ENCODE measurements around the gene TMEM135. TPM values are rescaled to one million over a fixed set of nuclear protein-coding genes. Genes with fewer than 3 reads are reported as not detected.

TMEM135 gene
- total and polyA plus RNA-seq, 2 donors (not counting 1 experiment from before 2014, with no cell fraction given), result 2.7 to 19.5 TPM

GRCh38 chr11:87038235-87038977, 672 bp downstream of the TMEM135 start:
- DNase-seq, result no peak
- Histone ChIP-seq H3K4me1 (ENCODE audit: control insufficient read depth in 2 of 2, insufficient read depth in 2 of 2, low read length in 2 of 2) (peaks cover 25 to 27% of the 10 kb centered on the region in 2 donors), H3K9ac (ENCODE audit: low read length) (peak overlapping the region; percentile 77), H4K20me1 (ENCODE audit: control insufficient read depth, insufficient read depth, low read length, poor library complexity, severe bottlenecking) (no peaks in the 10 kb centered on the region), H3K36me3 (replicated peaks in 1 of 2; ENCODE audit: control extremely low read depth in 1 of 2, control insufficient read depth in 1 of 2, extremely low read depth in 1 of 2, insufficient read depth in 2 of 2, low read length in 1 of 2) (no peaks in the 10 kb centered on the region), H3K79me2 (ENCODE audit: control insufficient read depth, insufficient read depth, low read length) (peaks cover 32% of the 10 kb centered on the region), H3K4me2 (replicated peaks; ENCODE audit: low read depth, low read length, poor library complexity, severe bottlenecking) (peak overlapping the region; percentile 90), H3K27ac (ENCODE audit: low read length in 2 of 2) (peak overlapping the region; percentile 38 to 67), H3K4me3 (ENCODE audit: control extremely low read depth in 1 of 5, extremely low read depth in 1 of 5, insufficient read depth in 1 of 5, low read depth in 2 of 5, low read length in 4 of 5) (peak overlapping the region; percentile 72 to 88 (median 75)), H3K9me3 (ENCODE audit: control extremely low read depth in 1 of 3, control insufficient read depth in 2 of 3, insufficient read depth in 1 of 3, low read length in 2 of 3) (no peaks in the 10 kb centered on the region), H3K27me3 (replicated peaks in 1 of 4; ENCODE audit: control extremely low read depth in 1 of 4, control insufficient read depth in 3 of 4, insufficient read depth in 4 of 4, low read length in 3 of 4) (no peaks in the 10 kb centered on the region), H2AFZ (ENCODE audit: insufficient read depth, low read depth, low read length, poor library complexity, severe bottlenecking) (peak overlapping the region; percentile 100)
- H3K4me1 Mint-ChIP-seq, result peaks cover 30% of the 10 kb centered on the region
- 1% methylated on average over 6 of the region's 9 CpGs for WGBS (ENCODE audit: insufficient coverage)
- POLR2A ChIA-PET, result no interaction called here
- H3K4me3 Mint-ChIP-seq, result peak overlapping the region; percentile 97
- intact Hi-C loops (cut with micrococcal nuclease), result loop anchor here (5.0 to 10.0 kb wide), 2 partner anchors 46 to 1391 kb away; partner anchors contain the start of gene TMEM126A
- H3K27ac Mint-ChIP-seq, result peak overlapping the region; percentile 83
- H3K27me3 Mint-ChIP-seq, result no peaks in the 10 kb centered on the region
- TF ChIP-seq CTCF (IDR thresholded peaks at IDR 0.05) (no peak), EZH2 (IDR thresholded peaks at IDR 0.05; ENCODE audit: borderline replicate concordance, insufficient read depth, low read depth, low read length, poor library complexity, severe bottlenecking) (no peak)
- H3K9me3 Mint-ChIP-seq (ENCODE audit: insufficient read depth), result no peaks in the 10 kb centered on the region
- CTCF ChIA-PET, result interaction anchor here (0.8 kb wide), 1 partner anchor 59 kb away, joined by 3 read pairs; no protein-coding TSS in a partner anchor
- ATAC-seq (ENCODE audit: low read depth), result no peak

DNA sequence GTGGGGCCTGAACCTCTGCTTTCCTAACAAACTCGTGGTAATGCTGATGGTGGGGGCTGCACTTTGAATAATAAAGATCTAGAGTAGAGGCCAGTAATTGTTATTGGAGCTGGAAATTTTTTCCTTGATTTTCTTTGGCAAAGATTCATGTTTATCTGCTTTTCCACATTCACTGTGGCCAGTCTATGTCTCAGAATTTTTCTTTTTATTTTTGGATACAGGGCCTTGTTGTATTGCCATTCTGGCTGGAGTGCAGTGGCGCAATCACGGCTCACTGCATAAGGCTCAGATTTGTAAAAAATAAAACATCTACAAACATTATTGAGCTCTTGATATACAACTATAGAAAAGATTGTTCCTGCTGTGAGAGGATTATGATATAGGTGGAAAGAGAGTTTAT, 1.6 kb downstream of the TMEM135 start:
- no peak for ATAC-seq (ENCODE audit: low read depth)
- Histone ChIP-seq H3K79me2 (ENCODE audit: control insufficient read depth, insufficient read depth, low read length) (peaks cover 40% of the 10 kb centered on the region), H3K4me1 (ENCODE audit: control insufficient read depth in 2 of 2, insufficient read depth in 2 of 2, low read length in 2 of 2) (peaks cover 25 to 27% of the 10 kb centered on the region in 2 donors), H3K4me2 (replicated peaks; ENCODE audit: low read depth, low read length, poor library complexity, severe bottlenecking) (peak overlapping the region; percentile 90), H3K27me3 (replicated peaks in 1 of 4; ENCODE audit: control extremely low read depth in 1 of 4, control insufficient read depth in 3 of 4, insufficient read depth in 4 of 4, low read length in 3 of 4) (no peaks in the 10 kb centered on the region), H3K9me3 (ENCODE audit: control extremely low read depth in 1 of 3, control insufficient read depth in 2 of 3, insufficient read depth in 1 of 3, low read length in 2 of 3) (no peaks in the 10 kb centered on the region), H4K20me1 (ENCODE audit: control insufficient read depth, insufficient read depth, low read length, poor library complexity, severe bottlenecking) (no peaks in the 10 kb centered on the region), H3K27ac (ENCODE audit: low read length in 2 of 2) (no peak overlapping the region), H2AFZ (ENCODE audit: insufficient read depth, low read depth, low read length, poor library complexity, severe bottlenecking) (no peak overlapping the region), H3K9ac (ENCODE audit: low read length) (no peak overlapping the region), H3K4me3 (ENCODE audit: control extremely low read depth in 1 of 5, extremely low read depth in 1 of 5, insufficient read depth in 1 of 5, low read depth in 2 of 5, low read length in 4 of 5) (no peak overlapping the region), H3K36me3 (replicated peaks in 1 of 2; ENCODE audit: control extremely low read depth in 1 of 2, control insufficient read depth in 1 of 2, extremely low read depth in 1 of 2, insufficient read depth in 2 of 2, low read length in 1 of 2) (no peaks in the 10 kb centered on the region)
- no peaks in the 10 kb centered on the region for H3K9me3 Mint-ChIP-seq (ENCODE audit: insufficient read depth)
- no peak overlapping the region for H3K27ac Mint-ChIP-seq
- WGBS (ENCODE audit: insufficient coverage), result no CpG with 5 or more reads among the region's 3 CpGs
- TF ChIP-seq CTCF (IDR thresholded peaks at IDR 0.05) (no peak), EZH2 (IDR thresholded peaks at IDR 0.05; ENCODE audit: borderline replicate concordance, insufficient read depth, low read depth, low read length, poor library complexity, severe bottlenecking) (no peak)
- intact Hi-C loops (cut with micrococcal nuclease), result loop anchor here (5.0 to 10.0 kb wide), 2 partner anchors 45 to 1392 kb away; partner anchors contain the start of gene TMEM126A
- POLR2A ChIA-PET, result no interaction called here
- H3K4me1 Mint-ChIP-seq, result peaks cover 30% of the 10 kb centered on the region
- CTCF ChIA-PET, result no interaction called here
- H3K27me3 Mint-ChIP-seq, result no peaks in the 10 kb centered on the region
- H3K4me3 Mint-ChIP-seq, result peak overlapping the region; percentile 33
- no peak for DNase-seq
